Measurements from ENCODE around the gene NOP58.
A peak's percentile ranks its signal among the peaks of the same experiment; 100 is the strongest.
"Not testable (repeated sequence)": the region's sequence is repeated elsewhere in the genome, so short reads cannot be mapped to it uniquely, and the experiment has no call there.

The NOP58 gene
- total RNA-seq: 216 to 261 (median 217) reads per million in 3 donors

- peak within 1 kb of the TSS; percentile 97 for H3K27ac ChIP-seq (ENCODE audit: insufficient read depth, low read length, poor library complexity, severe bottlenecking)
- H3K36me3 ChIP-seq (ENCODE audit: control insufficient read depth, insufficient read depth, low read length): no peaks in the 10 kb centered on the region
- DNase-seq: peak; percentile 82 to 88 (median 86)
- H3K9me3 ChIP-seq (ENCODE audit: control insufficient read depth, low read length): no peaks in the 10 kb centered on the region
- H3K4me3 ChIP-seq (ENCODE audit: insufficient read depth, low read depth, low read length, poor library complexity, severe bottlenecking): peak within 1 kb of the TSS; percentile 86
- peaks cover 7% of the 10 kb centered on the region for H3K4me1 ChIP-seq (ENCODE audit: control insufficient read depth, insufficient read depth, low read length, poor library complexity, severe bottlenecking)
- H3K27me3 ChIP-seq (replicated peaks; ENCODE audit: control insufficient read depth, insufficient read depth, low read length, poor library complexity, severe bottlenecking): no peaks in the 10 kb centered on the region
These were observed at the start of gene NOP58 for GRCh38 chr2:202265467-202266277. Gene NOP58, plus strand, starts transcription at chr2:202265763. Its CDS starts 179 bp downstream, at chr2:202265942.

GRCh38 chr2:202221873-202222272 is 43.7 kb upstream of the NOP58 start:
- DNase-seq: no peak
- Histone ChIP-seq H3K9me3 (ENCODE audit: control insufficient read depth, low read length) (no peaks in the 10 kb centered on the region), H3K4me3 (ENCODE audit: insufficient read depth, low read depth, low read length, poor library complexity, severe bottlenecking) (no peak overlapping the region), H3K27ac (ENCODE audit: insufficient read depth, low read length, poor library complexity, severe bottlenecking) (no peak overlapping the region), H3K4me1 (ENCODE audit: control insufficient read depth, insufficient read depth, low read length, poor library complexity, severe bottlenecking) (no peaks in the 10 kb centered on the region), H3K27me3 (replicated peaks; ENCODE audit: control insufficient read depth, insufficient read depth, low read length, poor library complexity, severe bottlenecking) (no peaks in the 10 kb centered on the region), H3K36me3 (ENCODE audit: control insufficient read depth, insufficient read depth, low read length) (peaks cover 5% of the 10 kb centered on the region)

- no peaks in the 10 kb centered on the region for H3K27me3 ChIP-seq (replicated peaks; ENCODE audit: control insufficient read depth, insufficient read depth, low read length, poor library complexity, severe bottlenecking)
- H3K4me1 ChIP-seq (ENCODE audit: control insufficient read depth, insufficient read depth, low read length, poor library complexity, severe bottlenecking): peaks cover 19% of the 10 kb centered on the region
- H3K36me3 ChIP-seq (ENCODE audit: control insufficient read depth, insufficient read depth, low read length): no peaks in the 10 kb centered on the region
- peak in 1 of 3 donors; percentile 5 for DNase-seq
- H3K9me3 ChIP-seq (ENCODE audit: control insufficient read depth, low read length): no peaks in the 10 kb centered on the region
- H3K27ac ChIP-seq (ENCODE audit: insufficient read depth, low read length, poor library complexity, severe bottlenecking): peak overlapping the region; percentile 77
- H3K4me3 ChIP-seq (ENCODE audit: insufficient read depth, low read depth, low read length, poor library complexity, severe bottlenecking): peak overlapping the region; percentile 89
These were observed 27.8 kb upstream of the NOP58 start for GRCh38 chr2:202237787-202238233.

GRCh38 chr2:202238234-202239197 is 27.0 kb upstream of the NOP58 start, which contains the start of gene SUMO1:
Gene SUMO1, minus strand, starts transcription at chr2:202238597. Its CDS starts 146 bp downstream, at chr2:202238451.
- DNase-seq: peak; percentile 79 to 85 (median 85)
- H3K4me1 ChIP-seq (ENCODE audit: control insufficient read depth, insufficient read depth, low read length, poor library complexity, severe bottlenecking): peaks cover 19% of the 10 kb centered on the region
- H3K9me3 ChIP-seq (ENCODE audit: control insufficient read depth, low read length): no peaks in the 10 kb centered on the region
- peak within 1 kb of the TSS; percentile 77 for H3K27ac ChIP-seq (ENCODE audit: insufficient read depth, low read length, poor library complexity, severe bottlenecking)
- H3K4me3 ChIP-seq (ENCODE audit: insufficient read depth, low read depth, low read length, poor library complexity, severe bottlenecking): peak within 1 kb of the TSS; percentile 89
- no peaks in the 10 kb centered on the region for H3K27me3 ChIP-seq (replicated peaks; ENCODE audit: control insufficient read depth, insufficient read depth, low read length, poor library complexity, severe bottlenecking)
- no peaks in the 10 kb centered on the region for H3K36me3 ChIP-seq (ENCODE audit: control insufficient read depth, insufficient read depth, low read length)

- not testable (repeated sequence) for DNase-seq; H3K27me3 ChIP-seq (replicated peaks; ENCODE audit: control insufficient read depth, insufficient read depth, low read length, poor library complexity, severe bottlenecking); H3K4me3 ChIP-seq (ENCODE audit: insufficient read depth, low read depth, low read length, poor library complexity, severe bottlenecking); H3K27ac ChIP-seq (ENCODE audit: insufficient read depth, low read length, poor library complexity, severe bottlenecking); H3K4me1 ChIP-seq (ENCODE audit: control insufficient read depth, insufficient read depth, low read length, poor library complexity, severe bottlenecking); H3K36me3 ChIP-seq (ENCODE audit: control insufficient read depth, insufficient read depth, low read length); H3K9me3 ChIP-seq (ENCODE audit: control insufficient read depth, low read length)
These were observed 17.9 kb upstream of the NOP58 start for GRCh38 chr2:202247710-202248109.

- H3K36me3 ChIP-seq (ENCODE audit: control insufficient read depth, insufficient read depth, low read length): no peaks in the 10 kb centered on the region
- no peaks in the 10 kb centered on the region for H3K27me3 ChIP-seq (replicated peaks; ENCODE audit: control insufficient read depth, insufficient read depth, low read length, poor library complexity, severe bottlenecking)
- no peak overlapping the region for H3K27ac ChIP-seq (ENCODE audit: insufficient read depth, low read length, poor library complexity, severe bottlenecking)
- H3K4me1 ChIP-seq (ENCODE audit: control insufficient read depth, insufficient read depth, low read length, poor library complexity, severe bottlenecking): no peaks in the 10 kb centered on the region
- H3K4me3 ChIP-seq (ENCODE audit: insufficient read depth, low read depth, low read length, poor library complexity, severe bottlenecking): no peak overlapping the region
- no peaks in the 10 kb centered on the region for H3K9me3 ChIP-seq (ENCODE audit: control insufficient read depth, low read length)
- no peak for DNase-seq
These were observed 15.9 kb upstream of the NOP58 start for GRCh38 chr2:202249521-202250253.

- no peak for DNase-seq
- H3K36me3 ChIP-seq (ENCODE audit: control insufficient read depth, insufficient read depth, low read length): no peaks in the 10 kb centered on the region
These were observed 14.1 kb upstream of the NOP58 start for GRCh38 chr2:202251494-202251893.

GRCh38 chr2:202261531-202261930 is 4.0 kb upstream of the NOP58 start:
- Histone ChIP-seq H3K4me1 (ENCODE audit: control insufficient read depth, insufficient read depth, low read length, poor library complexity, severe bottlenecking) (no peaks in the 10 kb centered on the region), H3K4me3 (ENCODE audit: insufficient read depth, low read depth, low read length, poor library complexity, severe bottlenecking) (no peak overlapping the region), H3K27me3 (replicated peaks; ENCODE audit: control insufficient read depth, insufficient read depth, low read length, poor library complexity, severe bottlenecking) (no peaks in the 10 kb centered on the region), H3K27ac (ENCODE audit: insufficient read depth, low read length, poor library complexity, severe bottlenecking) (no peak overlapping the region), H3K9me3 (ENCODE audit: control insufficient read depth, low read length) (no peaks in the 10 kb centered on the region), H3K36me3 (ENCODE audit: control insufficient read depth, insufficient read depth, low read length) (no peaks in the 10 kb centered on the region)
- DNase-seq: no peak

More at GRCh38 chr2:202251494-202251893, 14.1 kb upstream of the NOP58 start:
- no peaks in the 10 kb centered on the region for H3K27me3 ChIP-seq (replicated peaks; ENCODE audit: control insufficient read depth, insufficient read depth, low read length, poor library complexity, severe bottlenecking)
- H3K27ac ChIP-seq (ENCODE audit: insufficient read depth, low read length, poor library complexity, severe bottlenecking): no peak overlapping the region
- H3K9me3 ChIP-seq (ENCODE audit: control insufficient read depth, low read length): no peaks in the 10 kb centered on the region
- H3K4me3 ChIP-seq (ENCODE audit: insufficient read depth, low read depth, low read length, poor library complexity, severe bottlenecking): no peak overlapping the region
- H3K4me1 ChIP-seq (ENCODE audit: control insufficient read depth, insufficient read depth, low read length, poor library complexity, severe bottlenecking): no peaks in the 10 kb centered on the region

- Histone ChIP-seq H3K36me3 (ENCODE audit: control insufficient read depth, insufficient read depth, low read length) (no peaks in the 10 kb centered on the region), H3K4me3 (ENCODE audit: insufficient read depth, low read depth, low read length, poor library complexity, severe bottlenecking) (peak overlapping the region; percentile 86), H3K9me3 (ENCODE audit: control insufficient read depth, low read length) (no peaks in the 10 kb centered on the region), H3K27ac (ENCODE audit: insufficient read depth, low read length, poor library complexity, severe bottlenecking) (peak overlapping the region; percentile 97), H3K27me3 (replicated peaks; ENCODE audit: control insufficient read depth, insufficient read depth, low read length, poor library complexity, severe bottlenecking) (no peaks in the 10 kb centered on the region), H3K4me1 (ENCODE audit: control insufficient read depth, insufficient read depth, low read length, poor library complexity, severe bottlenecking) (peaks cover 16% of the 10 kb centered on the region)
- no peak for DNase-seq
These were observed 1.9 kb downstream of the NOP58 start for GRCh38 chr2:202267495-202267894.
